HPDE6-E6E7 (cell line): ENCODE results near the gene ADAM15.
A peak's percentile ranks its signal among the peaks of the same experiment; 100 is the strongest.

Experiments
- DNase-seq: peaks from one replicate; pipeline ENCODE4 v3.0.0; 2011; ENCODE audit warnings: missing footprints; ENCODE audit errors: extremely low spot score

ADAM15 gene

GRCh38 chr1:155050560-155051341 lies at the start of gene ADAM15:
TSS of gene ADAM15 (plus strand) at chr1:155051316. CDS start at chr1:155051387, 71 bp downstream.
- peak; percentile 79 for DNase-seq

- no peak for DNase-seq
These were observed 49.8 kb upstream of the ADAM15 start for GRCh38 chr1:155001425-155001674.

- peak; percentile 97 for DNase-seq
These were observed 49.2 kb upstream of the ADAM15 start for GRCh38 chr1:155001675-155002463.

- DNase-seq: peak; percentile 60
These were observed 48.5 kb upstream of the ADAM15 start, which contains the start of gene ZBTB7B for GRCh38 chr1:155002464-155003226. TSS of gene ZBTB7B (plus strand) at chr1:155002802. CDS start at chr1:155014661, 11,859 bp downstream.

GRCh38 chr1:155003227-155003765 lies 47.8 kb upstream of the ADAM15 start:
- DNase-seq: no peak

GRCh38 chr1:155003766-155004351 lies 47.3 kb upstream of the ADAM15 start:
- no peak for DNase-seq

- no peak for DNase-seq
These were observed 46.6 kb upstream of the ADAM15 start for GRCh38 chr1:155004352-155005075.

- no peak for DNase-seq
These were observed 45.8 kb upstream of the ADAM15 start for GRCh38 chr1:155005076-155006011.

GRCh38 chr1:155006601-155007101 lies 44.5 kb upstream of the ADAM15 start:
- DNase-seq: no peak

GRCh38 chr1:155007251-155007828 lies 43.8 kb upstream of the ADAM15 start:
- no peak for DNase-seq

- DNase-seq: no peak
These were observed 42.8 kb upstream of the ADAM15 start for GRCh38 chr1:155008015-155008941.

- DNase-seq: no peak
These were observed 41.9 kb upstream of the ADAM15 start for GRCh38 chr1:155009221-155009711.

GRCh38 chr1:155009742-155010141 lies 41.4 kb upstream of the ADAM15 start:
- no peak for DNase-seq

GRCh38 chr1:155010211-155010918 lies 40.8 kb upstream of the ADAM15 start:
- DNase-seq: no peak

GRCh38 chr1:155011004-155011416 lies 40.1 kb upstream of the ADAM15 start:
- no peak for DNase-seq

- no peak for DNase-seq
These were observed 39.6 kb upstream of the ADAM15 start for GRCh38 chr1:155011437-155012025.

- DNase-seq: no peak
These were observed 39.0 kb upstream of the ADAM15 start for GRCh38 chr1:155012026-155012546.
